ENCODE data around the gene MRGPRX3.

DNA sequence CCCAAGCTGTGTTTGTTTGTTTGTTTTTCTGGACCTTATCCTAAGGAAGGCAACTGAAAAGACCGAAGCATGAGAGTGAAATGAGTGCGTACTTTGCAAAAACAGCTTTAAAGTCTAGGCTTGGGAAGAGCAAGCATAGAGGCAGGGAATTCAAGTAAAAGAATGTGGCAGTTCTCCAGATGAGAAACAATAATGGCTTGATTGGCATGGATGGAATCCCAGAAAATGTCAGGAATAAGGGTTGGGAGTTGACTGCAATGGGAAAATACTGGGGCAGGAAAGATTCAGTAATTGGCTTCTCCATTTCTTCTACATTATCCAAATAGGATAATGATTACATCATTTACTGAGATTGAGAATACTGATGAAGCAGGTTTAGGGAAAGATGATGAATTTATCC lies 44.0 kb upstream of the MRGPRX3 start:
- TF ChIP-seq ZBTB20 (CRISPR knock-in tag; IDR thresholded peaks at IDR 0.05; ENCODE audit: borderline replicate concordance, low read depth) (no peak), MLLT10 (CRISPR knock-in tag; IDR thresholded peaks at IDR 0.05) (no peak), ZEB1 (IDR thresholded peaks at IDR 0.05; ENCODE audit: insufficient replicate concordance, low read depth) (no peak), HOXA7 (CRISPR knock-in tag; IDR thresholded peaks at IDR 0.05) (no peak), POLR2AphosphoS5 (IDR thresholded peaks at IDR 0.05; ENCODE audit: low read depth, low read length) (no peak), ZNF121 (CRISPR knock-in tag; IDR thresholded peaks at IDR 0.05) (no peak), ETV6 (CRISPR knock-in tag; conservative IDR thresholded peaks at IDR 0.05) (no peak), PHF21A (CRISPR knock-in tag; IDR thresholded peaks at IDR 0.05) (no peak), IKZF4 (CRISPR knock-in tag; IDR thresholded peaks at IDR 0.05; ENCODE audit: borderline replicate concordance, low read depth, not compliant biosample characterization) (no peak)
- TF ChIP-seq, protein P1, sequence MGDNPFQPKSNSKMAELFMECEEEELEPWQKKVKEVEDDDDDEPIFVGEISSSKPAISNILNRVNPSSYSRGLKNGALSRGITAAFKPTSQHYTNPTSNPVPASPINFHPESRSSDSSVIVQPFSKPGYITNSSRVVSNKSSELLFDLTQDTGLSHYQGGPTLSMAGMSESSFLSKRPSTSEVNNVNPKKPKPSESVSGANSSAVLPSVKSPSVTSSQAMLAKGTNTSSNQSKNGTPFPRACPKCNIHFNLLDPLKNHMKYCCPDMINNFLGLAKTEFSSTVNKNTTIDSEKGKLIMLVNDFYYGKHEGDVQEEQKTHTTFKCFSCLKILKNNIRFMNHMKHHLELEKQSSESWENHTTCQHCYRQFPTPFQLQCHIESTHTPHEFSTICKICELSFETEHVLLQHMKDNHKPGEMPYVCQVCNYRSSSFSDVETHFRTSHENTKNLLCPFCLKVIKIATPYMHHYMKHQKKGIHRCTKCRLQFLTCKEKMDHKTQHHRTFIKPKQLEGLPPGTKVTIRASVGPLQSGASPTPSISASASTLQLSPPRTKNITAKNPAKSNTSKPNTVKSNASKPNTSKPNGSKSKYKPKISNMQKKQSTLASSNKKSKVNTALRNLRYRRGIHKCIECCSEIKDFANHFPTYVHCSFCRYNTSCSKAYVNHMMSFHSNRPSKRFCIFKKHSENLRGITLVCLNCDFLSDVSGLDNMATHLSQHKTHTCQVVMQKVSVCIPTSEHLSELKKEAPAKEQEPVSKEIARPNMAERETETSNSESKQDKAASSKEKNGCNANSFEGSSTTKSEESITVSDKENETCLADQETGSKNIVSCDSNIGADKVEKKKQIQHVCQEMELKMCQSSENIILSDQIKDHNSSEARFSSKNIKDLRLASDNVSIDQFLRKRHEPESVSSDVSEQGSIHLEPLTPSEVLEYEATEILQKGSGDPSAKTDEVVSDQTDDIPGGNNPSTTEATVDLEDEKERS (CRISPR knock-in tag; IDR thresholded peaks at IDR 0.05) = no peak
- TF ChIP-seq, protein P2, sequence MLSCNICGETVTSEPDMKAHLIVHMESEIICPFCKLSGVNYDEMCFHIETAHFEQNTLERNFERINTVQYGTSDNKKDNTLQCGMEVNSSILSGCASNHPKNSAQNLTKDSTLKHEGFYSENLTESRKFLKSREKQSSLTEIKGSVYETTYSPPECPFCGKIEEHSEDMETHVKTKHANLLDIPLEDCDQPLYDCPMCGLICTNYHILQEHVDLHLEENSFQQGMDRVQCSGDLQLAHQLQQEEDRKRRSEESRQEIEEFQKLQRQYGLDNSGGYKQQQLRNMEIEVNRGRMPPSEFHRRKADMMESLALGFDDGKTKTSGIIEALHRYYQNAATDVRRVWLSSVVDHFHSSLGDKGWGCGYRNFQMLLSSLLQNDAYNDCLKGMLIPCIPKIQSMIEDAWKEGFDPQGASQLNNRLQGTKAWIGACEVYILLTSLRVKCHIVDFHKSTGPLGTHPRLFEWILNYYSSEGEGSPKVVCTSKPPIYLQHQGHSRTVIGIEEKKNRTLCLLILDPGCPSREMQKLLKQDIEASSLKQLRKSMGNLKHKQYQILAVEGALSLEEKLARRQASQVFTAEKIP (CRISPR knock-in tag; IDR thresholded peaks at IDR 0.05; ENCODE audit: borderline replicate concordance) = no peak
- TF ChIP-seq, protein P3, sequence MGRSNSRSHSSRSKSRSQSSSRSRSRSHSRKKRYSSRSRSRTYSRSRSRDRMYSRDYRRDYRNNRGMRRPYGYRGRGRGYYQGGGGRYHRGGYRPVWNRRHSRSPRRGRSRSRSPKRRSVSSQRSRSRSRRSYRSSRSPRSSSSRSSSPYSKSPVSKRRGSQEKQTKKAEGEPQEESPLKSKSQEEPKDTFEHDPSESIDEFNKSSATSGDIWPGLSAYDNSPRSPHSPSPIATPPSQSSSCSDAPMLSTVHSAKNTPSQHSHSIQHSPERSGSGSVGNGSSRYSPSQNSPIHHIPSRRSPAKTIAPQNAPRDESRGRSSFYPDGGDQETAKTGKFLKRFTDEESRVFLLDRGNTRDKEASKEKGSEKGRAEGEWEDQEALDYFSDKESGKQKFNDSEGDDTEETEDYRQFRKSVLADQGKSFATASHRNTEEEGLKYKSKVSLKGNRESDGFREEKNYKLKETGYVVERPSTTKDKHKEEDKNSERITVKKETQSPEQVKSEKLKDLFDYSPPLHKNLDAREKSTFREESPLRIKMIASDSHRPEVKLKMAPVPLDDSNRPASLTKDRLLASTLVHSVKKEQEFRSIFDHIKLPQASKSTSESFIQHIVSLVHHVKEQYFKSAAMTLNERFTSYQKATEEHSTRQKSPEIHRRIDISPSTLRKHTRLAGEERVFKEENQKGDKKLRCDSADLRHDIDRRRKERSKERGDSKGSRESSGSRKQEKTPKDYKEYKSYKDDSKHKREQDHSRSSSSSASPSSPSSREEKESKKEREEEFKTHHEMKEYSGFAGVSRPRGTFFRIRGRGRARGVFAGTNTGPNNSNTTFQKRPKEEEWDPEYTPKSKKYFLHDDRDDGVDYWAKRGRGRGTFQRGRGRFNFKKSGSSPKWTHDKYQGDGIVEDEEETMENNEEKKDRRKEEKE (IDR thresholded peaks at IDR 0.05) = no peak

Data from HepG2 (cell line).